ENCODE results near the gene SLC1A7.

DNA sequence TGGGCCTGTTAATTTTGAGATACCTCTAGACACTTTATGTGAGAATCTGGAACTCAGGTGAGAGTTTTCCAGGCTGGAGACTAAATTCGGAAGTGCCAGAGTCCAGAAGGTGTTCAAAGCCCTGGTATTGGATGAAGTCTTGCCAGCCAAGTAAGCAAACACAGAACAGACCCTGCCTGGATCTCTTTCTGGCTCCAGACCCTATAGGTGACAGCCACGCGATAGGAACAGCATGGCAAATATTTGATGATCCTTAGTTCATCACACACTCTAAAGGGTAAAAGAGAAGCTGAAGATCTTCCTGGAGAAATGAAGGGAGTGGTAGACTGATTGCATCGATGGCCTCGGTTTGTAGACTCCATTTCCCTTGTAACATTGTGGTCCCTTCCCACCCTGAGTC lies 30.7 kb downstream of the SLC1A7 start:
- TF ChIP-seq POLR2A (IDR thresholded peaks at IDR 0.05), result no peak
- TF ChIP-seq, protein P1, sequence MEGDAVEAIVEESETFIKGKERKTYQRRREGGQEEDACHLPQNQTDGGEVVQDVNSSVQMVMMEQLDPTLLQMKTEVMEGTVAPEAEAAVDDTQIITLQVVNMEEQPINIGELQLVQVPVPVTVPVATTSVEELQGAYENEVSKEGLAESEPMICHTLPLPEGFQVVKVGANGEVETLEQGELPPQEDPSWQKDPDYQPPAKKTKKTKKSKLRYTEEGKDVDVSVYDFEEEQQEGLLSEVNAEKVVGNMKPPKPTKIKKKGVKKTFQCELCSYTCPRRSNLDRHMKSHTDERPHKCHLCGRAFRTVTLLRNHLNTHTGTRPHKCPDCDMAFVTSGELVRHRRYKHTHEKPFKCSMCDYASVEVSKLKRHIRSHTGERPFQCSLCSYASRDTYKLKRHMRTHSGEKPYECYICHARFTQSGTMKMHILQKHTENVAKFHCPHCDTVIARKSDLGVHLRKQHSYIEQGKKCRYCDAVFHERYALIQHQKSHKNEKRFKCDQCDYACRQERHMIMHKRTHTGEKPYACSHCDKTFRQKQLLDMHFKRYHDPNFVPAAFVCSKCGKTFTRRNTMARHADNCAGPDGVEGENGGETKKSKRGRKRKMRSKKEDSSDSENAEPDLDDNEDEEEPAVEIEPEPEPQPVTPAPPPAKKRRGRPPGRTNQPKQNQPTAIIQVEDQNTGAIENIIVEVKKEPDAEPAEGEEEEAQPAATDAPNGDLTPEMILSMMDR (IDR thresholded peaks at IDR 0.05), result no peak
